Measurements from ENCODE around the gene MYO1C.

Gene MYO1C

GRCh38 chr17:1506649-1507267 is 14.3 kb upstream of the MYO1C start:
- no peak for DNase-seq (ENCODE audit: low read depth)

GRCh38 chr17:1505586-1505985 is 13.1 kb upstream of the MYO1C start:
- no peak for DNase-seq (ENCODE audit: low read depth)

- DNase-seq (ENCODE audit: low read depth), result no peak
Observed at GRCh38 chr17:1504866-1505265, 12.4 kb upstream of the MYO1C start.

GRCh38 chr17:1503699-1504098 is 11.2 kb upstream of the MYO1C start:
- no peak for DNase-seq (ENCODE audit: low read depth)

- DNase-seq (ENCODE audit: low read depth), result no peak
Observed at GRCh38 chr17:1498869-1499268, 6.4 kb upstream of the MYO1C start.

GRCh38 chr17:1498233-1498632 is 5.7 kb upstream of the MYO1C start:
- no peak for DNase-seq (ENCODE audit: low read depth)

GRCh38 chr17:1497831-1498230 is 5.3 kb upstream of the MYO1C start:
- DNase-seq (ENCODE audit: low read depth), result no peak

- no peak for DNase-seq (ENCODE audit: low read depth)
Observed at GRCh38 chr17:1496869-1497268, 4.4 kb upstream of the MYO1C start.

GRCh38 chr17:1495265-1495989 is 2.9 kb upstream of the MYO1C start:
- DNase-seq (ENCODE audit: low read depth), result no peak

GRCh38 chr17:1494736-1495253 is 2.3 kb upstream of the MYO1C start:
- no peak for DNase-seq (ENCODE audit: low read depth)

GRCh38 chr17:1494203-1494602 is 1.7 kb upstream of the MYO1C start:
- DNase-seq (ENCODE audit: low read depth), result no peak

- DNase-seq (ENCODE audit: low read depth), result no peak
Observed at GRCh38 chr17:1493291-1493980, 950 bp upstream of the MYO1C start.

GRCh38 chr17:1491443-1492248 is 840 bp downstream of the MYO1C start:
- DNase-seq (ENCODE audit: low read depth), result no peak

GRCh38 chr17:1490643-1491442 is 1.6 kb downstream of the MYO1C start:
- no peak for DNase-seq (ENCODE audit: low read depth)

GRCh38 chr17:1488826-1489270 is 3.6 kb downstream of the MYO1C start:
- DNase-seq (ENCODE audit: low read depth), result no peak

- DNase-seq (ENCODE audit: low read depth), result peak; percentile 79
Observed at GRCh38 chr17:1487939-1488825, 4.3 kb downstream of the MYO1C start.

- no peak for DNase-seq (ENCODE audit: low read depth)
Observed at GRCh38 chr17:1486802-1487695, 5.4 kb downstream of the MYO1C start.

- DNase-seq (ENCODE audit: low read depth), result no peak
Observed at GRCh38 chr17:1485423-1486376, 6.8 kb downstream of the MYO1C start.
